Measurements from ENCODE around the gene RAC3. TPM values are rescaled to one million over a fixed set of nuclear protein-coding genes. Genes with fewer than 3 reads are reported as not detected.

Gene RAC3
- polyA plus RNA-seq, 1 donor (not counting 4 experiments of a cell fraction or from before 2014, with no cell fraction given) = 12.3 TPM

DNA sequence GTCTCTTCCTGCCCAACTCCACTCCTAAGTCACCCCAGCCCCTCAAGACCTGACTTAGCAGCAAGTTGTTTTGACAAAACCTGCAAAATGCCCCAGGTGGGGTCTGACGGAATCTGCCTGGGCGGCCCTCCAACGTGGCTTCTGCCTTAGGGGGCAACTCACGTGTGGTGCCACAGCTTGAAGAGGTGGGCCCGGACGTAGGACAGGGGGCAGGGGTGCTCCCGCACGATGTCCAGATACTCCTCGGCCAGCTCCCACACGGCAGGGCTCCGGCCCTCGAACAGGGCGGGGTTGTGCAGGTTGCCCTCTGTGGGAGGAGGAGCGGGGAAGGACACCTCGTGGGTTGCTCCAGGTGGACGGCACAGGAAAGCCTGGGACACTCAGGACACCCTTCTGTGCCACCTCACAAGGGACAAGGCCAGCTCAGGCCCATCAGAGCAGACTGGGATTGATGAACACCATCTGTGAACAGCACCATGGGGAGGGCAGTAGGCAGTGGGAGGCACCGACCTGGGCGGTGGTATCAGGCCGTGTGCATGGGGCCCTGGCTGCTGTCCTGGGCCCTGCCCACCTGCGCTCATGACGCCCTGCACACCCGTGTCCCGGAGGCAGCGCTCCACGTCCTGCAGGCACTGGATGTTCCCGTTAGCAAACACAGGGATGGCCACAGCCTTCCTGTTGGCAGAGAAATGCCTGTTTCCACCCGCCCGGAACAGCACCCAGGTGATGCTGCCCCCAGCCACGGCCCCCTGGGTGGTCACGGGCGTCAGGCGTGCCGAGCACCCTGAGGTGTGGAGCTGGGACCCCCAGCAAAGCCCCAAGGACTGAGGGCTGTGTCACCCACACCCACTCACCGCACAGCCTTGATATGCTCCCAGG lies 29.8 kb downstream of the RAC3 start:
- Histone ChIP-seq H3K4me2 (ENCODE audit: control insufficient read depth, extremely low read depth, insufficient read depth, low read depth, low read length) (no peak overlapping the region), H3K4me3 (ENCODE audit: control insufficient read depth in 2 of 3, extremely low read depth in 1 of 3, insufficient read depth in 2 of 3, low read depth in 1 of 3, low read length in 3 of 3) (no peak overlapping the region), H4K20me1 (ENCODE audit: control insufficient read depth, extremely low read depth, insufficient read depth, low read length) (peaks cover 9% of the 10 kb centered on the region), H3K4me1 (ENCODE audit: control insufficient read depth, extremely low read depth, insufficient read depth, low read length) (peaks cover 12% of the 10 kb centered on the region), H3K79me2 (ENCODE audit: control insufficient read depth, insufficient read depth, low read length) (peaks cover 20% of the 10 kb centered on the region), H3K9me1 (ENCODE audit: control insufficient read depth, extremely low read depth, insufficient read depth, low read length) (no peaks in the 10 kb centered on the region), H3K27ac (ENCODE audit: control insufficient read depth, insufficient read depth, low read length) (no peak overlapping the region), H3K27me3 (ENCODE audit: control insufficient read depth, extremely low read depth, insufficient read depth, low read length) (no peaks in the 10 kb centered on the region), H3K9ac (ENCODE audit: control insufficient read depth, extremely low read depth, insufficient read depth, low read length) (no peak overlapping the region), H3K36me3 (ENCODE audit: control insufficient read depth in 2 of 2, extremely low read depth in 1 of 2, insufficient read depth in 2 of 2, low read length in 2 of 2) (peaks cover 28 to 34% of the 10 kb centered on the region in 2 experiments), H2AFZ (ENCODE audit: control insufficient read depth, low read length) (no peak overlapping the region), H3K9me3 (ENCODE audit: control insufficient read depth, low read depth, low read length) (no peaks in the 10 kb centered on the region)
- dilution Hi-C loops (cut with MboI; ENCODE audit: extremely low pct_ligation_motif_present, low sequenced_read_pairs) = no loop called here
- DNase-seq (ENCODE audit: low read depth, low spot score) (no peak), FAIRE-seq (no peak)
- no peak for TF ChIP-seq EZH2 (IDR thresholded peaks at IDR 0.05; ENCODE audit: low read length)
- TF ChIP-seq, protein P1, sequence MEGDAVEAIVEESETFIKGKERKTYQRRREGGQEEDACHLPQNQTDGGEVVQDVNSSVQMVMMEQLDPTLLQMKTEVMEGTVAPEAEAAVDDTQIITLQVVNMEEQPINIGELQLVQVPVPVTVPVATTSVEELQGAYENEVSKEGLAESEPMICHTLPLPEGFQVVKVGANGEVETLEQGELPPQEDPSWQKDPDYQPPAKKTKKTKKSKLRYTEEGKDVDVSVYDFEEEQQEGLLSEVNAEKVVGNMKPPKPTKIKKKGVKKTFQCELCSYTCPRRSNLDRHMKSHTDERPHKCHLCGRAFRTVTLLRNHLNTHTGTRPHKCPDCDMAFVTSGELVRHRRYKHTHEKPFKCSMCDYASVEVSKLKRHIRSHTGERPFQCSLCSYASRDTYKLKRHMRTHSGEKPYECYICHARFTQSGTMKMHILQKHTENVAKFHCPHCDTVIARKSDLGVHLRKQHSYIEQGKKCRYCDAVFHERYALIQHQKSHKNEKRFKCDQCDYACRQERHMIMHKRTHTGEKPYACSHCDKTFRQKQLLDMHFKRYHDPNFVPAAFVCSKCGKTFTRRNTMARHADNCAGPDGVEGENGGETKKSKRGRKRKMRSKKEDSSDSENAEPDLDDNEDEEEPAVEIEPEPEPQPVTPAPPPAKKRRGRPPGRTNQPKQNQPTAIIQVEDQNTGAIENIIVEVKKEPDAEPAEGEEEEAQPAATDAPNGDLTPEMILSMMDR (optimal IDR thresholded peaks at IDR 0.05 in 1 of 3, IDR thresholded peaks at IDR 0.05 in 1 of 3, conservative IDR thresholded peaks at IDR 0.05 in 1 of 3; ENCODE audit: extremely low read depth in 1 of 3, insufficient read depth in 2 of 3, low read length in 3 of 3) = no peak

GRCh38 chr17:82062076-82062983 lies 30.9 kb downstream of the RAC3 start:
- no peak overlapping the region for H3K4me3 ChIP-seq (ENCODE audit: control insufficient read depth in 2 of 3, extremely low read depth in 1 of 3, insufficient read depth in 2 of 3, low read depth in 1 of 3, low read length in 3 of 3)
- no peak for DNase-seq (ENCODE audit: low read depth, low spot score)
- H3K36me3 ChIP-seq (ENCODE audit: control insufficient read depth in 2 of 2, extremely low read depth in 1 of 2, insufficient read depth in 2 of 2, low read length in 2 of 2) = peaks cover 20 to 30% of the 10 kb centered on the region in 2 experiments
- TF ChIP-seq, protein P1 (optimal IDR thresholded peaks at IDR 0.05 in 1 of 3, IDR thresholded peaks at IDR 0.05 in 1 of 3, conservative IDR thresholded peaks at IDR 0.05 in 1 of 3; ENCODE audit: extremely low read depth in 1 of 3, insufficient read depth in 2 of 3, low read length in 3 of 3) = no peak
- TF ChIP-seq EZH2 (IDR thresholded peaks at IDR 0.05; ENCODE audit: low read length) = no peak
- peaks cover 20% of the 10 kb centered on the region for H3K79me2 ChIP-seq (ENCODE audit: control insufficient read depth, insufficient read depth, low read length)
- peaks cover 9% of the 10 kb centered on the region for H4K20me1 ChIP-seq (ENCODE audit: control insufficient read depth, extremely low read depth, insufficient read depth, low read length)
- H3K4me1 ChIP-seq (ENCODE audit: control insufficient read depth, extremely low read depth, insufficient read depth, low read length) = peaks cover 13% of the 10 kb centered on the region
- no peak for FAIRE-seq
- no peak overlapping the region for H3K4me2 ChIP-seq (ENCODE audit: control insufficient read depth, extremely low read depth, insufficient read depth, low read depth, low read length)
- H2AFZ ChIP-seq (ENCODE audit: control insufficient read depth, low read length) = no peak overlapping the region
- no peak overlapping the region for H3K9ac ChIP-seq (ENCODE audit: control insufficient read depth, extremely low read depth, insufficient read depth, low read length)
- dilution Hi-C loops (cut with MboI; ENCODE audit: extremely low pct_ligation_motif_present, low sequenced_read_pairs) = no loop called here
- H3K9me1 ChIP-seq (ENCODE audit: control insufficient read depth, extremely low read depth, insufficient read depth, low read length) = no peaks in the 10 kb centered on the region
- no peaks in the 10 kb centered on the region for H3K9me3 ChIP-seq (ENCODE audit: control insufficient read depth, low read depth, low read length)
- no peak overlapping the region for H3K27ac ChIP-seq (ENCODE audit: control insufficient read depth, insufficient read depth, low read length)
- H3K27me3 ChIP-seq (ENCODE audit: control insufficient read depth, extremely low read depth, insufficient read depth, low read length) = no peaks in the 10 kb centered on the region
